Type B pancreatic cell (in vitro differentiated cells): ENCODE results near the gene TOLLIP. TPM values are rescaled to one million over a fixed set of nuclear protein-coding genes. Genes with fewer than 3 reads are reported as not detected.

ENCODE experiments used
- DNase-seq: peaks from one replicate; pipeline ENCODE4 v3.0.0; 2021; ENCODE audit warnings: mixed read lengths; ENCODE audit not compliant: unreplicated experiment; ENCODE audit errors: extremely low spot score
- H3K27ac Mint-ChIP-seq: 2 replicates; pipeline ENCODE4 v1.8.0; 2021; ENCODE audit warnings: mild to moderate bottlenecking, mixed read lengths
- H3K27me3 Mint-ChIP-seq: 2 replicates; pipeline ENCODE4 v1.8.0; 2021; ENCODE audit warnings: mixed read lengths
- H3K36me3 Mint-ChIP-seq: 2 replicates; pipeline ENCODE4 v1.8.0; 2021; ENCODE audit warnings: mixed read lengths
- H3K4me1 Mint-ChIP-seq: one replicate; pipeline ENCODE4 v1.8.0; 2021; ENCODE audit warnings: mixed read lengths; ENCODE audit not compliant: unreplicated experiment
- H3K4me3 Mint-ChIP-seq: 2 replicates; pipeline ENCODE4 v1.8.0; 2021; ENCODE audit warnings: mild to moderate bottlenecking, mixed read lengths
- H3K9me3 Mint-ChIP-seq: 2 replicates; pipeline ENCODE4 v1.8.0; 2021; ENCODE audit warnings: mixed read lengths
- total RNA-seq: library from RNA; stranded (reverse); gene quantifications from 2 replicates; pipeline ENCODE4 v1.2.1, GENCODE V29; 2021; ENCODE audit warnings: low replicate concordance
- TF ChIP-seq, protein P1 (sequence below): fragments of 200-600 bp; sonication (generic); conservative IDR thresholded peaks from 2 replicates; pipeline ENCODE4 v1.5.0; 2021; ENCODE audit warnings: antibody characterized with exemption, mild to moderate bottlenecking

TOLLIP gene
- total RNA-seq, 1 donor from 2014 or later: 49.2 TPM

DNA sequence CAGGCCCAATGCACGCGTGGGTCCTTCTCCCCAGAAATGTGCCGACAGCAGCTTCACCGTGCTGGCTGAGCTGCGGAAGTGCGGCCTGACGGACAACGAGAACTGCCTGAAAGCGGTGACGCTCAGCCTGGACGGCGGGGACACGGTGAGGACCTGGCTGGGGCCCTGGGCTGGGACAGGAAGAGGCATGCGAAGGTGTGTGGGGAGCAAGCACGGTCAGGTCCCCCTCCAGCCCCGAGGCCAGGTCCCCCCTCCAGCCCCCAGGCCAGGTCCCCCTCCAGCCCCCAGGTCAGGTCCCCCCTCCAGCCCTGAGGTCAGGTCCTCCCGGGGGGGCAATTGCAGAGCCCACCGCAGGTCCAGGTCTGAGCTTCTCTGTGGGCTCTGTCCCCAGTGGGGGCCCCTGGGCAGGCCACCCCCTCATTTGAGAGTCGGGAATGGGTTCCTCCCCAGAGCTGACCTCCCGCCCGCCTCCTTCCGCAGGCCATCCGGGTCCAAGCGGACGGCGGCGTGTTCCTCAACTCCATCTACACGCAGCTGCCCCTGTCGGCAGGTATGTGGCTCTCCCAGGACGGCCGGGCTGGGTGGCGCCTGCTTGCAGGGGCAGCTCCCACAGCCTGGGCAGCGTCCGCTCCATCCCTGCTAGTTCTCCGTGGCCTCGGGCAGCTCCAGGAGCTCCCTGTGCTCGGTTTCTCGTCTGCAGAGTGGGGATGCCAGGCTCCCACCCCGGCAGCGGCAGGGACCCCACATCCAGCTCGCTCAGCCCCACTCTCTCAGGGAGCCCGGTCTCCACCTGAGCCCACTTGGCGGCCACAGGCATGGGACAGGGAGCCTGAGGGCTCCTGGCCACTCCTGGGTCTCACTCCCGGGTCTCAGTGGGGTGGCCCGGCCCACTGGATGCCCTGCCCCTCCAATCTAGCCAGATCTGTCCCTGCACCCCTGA lies 78.7 kb downstream of the TOLLIP start:
- no peak for DNase-seq
- Mint-ChIP-seq H3K9me3 (no peaks in the 10 kb centered on the region), H3K4me1 (no peaks in the 10 kb centered on the region), H3K27ac (no peak overlapping the region), H3K4me3 (no peak overlapping the region), H3K27me3 (no peaks in the 10 kb centered on the region), H3K36me3 (no peaks in the 10 kb centered on the region)
- TF ChIP-seq, protein P1, sequence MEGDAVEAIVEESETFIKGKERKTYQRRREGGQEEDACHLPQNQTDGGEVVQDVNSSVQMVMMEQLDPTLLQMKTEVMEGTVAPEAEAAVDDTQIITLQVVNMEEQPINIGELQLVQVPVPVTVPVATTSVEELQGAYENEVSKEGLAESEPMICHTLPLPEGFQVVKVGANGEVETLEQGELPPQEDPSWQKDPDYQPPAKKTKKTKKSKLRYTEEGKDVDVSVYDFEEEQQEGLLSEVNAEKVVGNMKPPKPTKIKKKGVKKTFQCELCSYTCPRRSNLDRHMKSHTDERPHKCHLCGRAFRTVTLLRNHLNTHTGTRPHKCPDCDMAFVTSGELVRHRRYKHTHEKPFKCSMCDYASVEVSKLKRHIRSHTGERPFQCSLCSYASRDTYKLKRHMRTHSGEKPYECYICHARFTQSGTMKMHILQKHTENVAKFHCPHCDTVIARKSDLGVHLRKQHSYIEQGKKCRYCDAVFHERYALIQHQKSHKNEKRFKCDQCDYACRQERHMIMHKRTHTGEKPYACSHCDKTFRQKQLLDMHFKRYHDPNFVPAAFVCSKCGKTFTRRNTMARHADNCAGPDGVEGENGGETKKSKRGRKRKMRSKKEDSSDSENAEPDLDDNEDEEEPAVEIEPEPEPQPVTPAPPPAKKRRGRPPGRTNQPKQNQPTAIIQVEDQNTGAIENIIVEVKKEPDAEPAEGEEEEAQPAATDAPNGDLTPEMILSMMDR: no peak

DNA sequence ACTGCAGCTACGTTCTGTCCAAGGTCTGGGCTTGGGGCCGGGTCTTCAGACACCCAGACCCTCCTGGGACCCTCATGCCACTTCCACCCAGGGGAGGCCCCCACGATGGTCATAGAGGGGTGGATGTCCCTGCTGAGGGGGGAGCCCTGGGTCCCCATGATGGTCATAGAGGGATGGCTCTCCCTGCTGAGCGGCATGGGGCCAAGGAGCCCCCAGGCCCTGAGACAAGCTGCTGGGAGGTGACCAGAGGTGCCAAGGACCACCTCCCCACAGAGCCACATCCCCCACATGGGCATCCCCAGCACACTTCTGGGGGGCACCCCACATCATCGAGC lies 79.3 kb downstream of the TOLLIP start:
- Mint-ChIP-seq H3K9me3 (no peaks in the 10 kb centered on the region), H3K4me1 (no peaks in the 10 kb centered on the region), H3K36me3 (no peaks in the 10 kb centered on the region), H3K27ac (no peak overlapping the region), H3K27me3 (no peaks in the 10 kb centered on the region), H3K4me3 (no peak overlapping the region)
- TF ChIP-seq, protein P1: no peak
- DNase-seq: no peak

DNA sequence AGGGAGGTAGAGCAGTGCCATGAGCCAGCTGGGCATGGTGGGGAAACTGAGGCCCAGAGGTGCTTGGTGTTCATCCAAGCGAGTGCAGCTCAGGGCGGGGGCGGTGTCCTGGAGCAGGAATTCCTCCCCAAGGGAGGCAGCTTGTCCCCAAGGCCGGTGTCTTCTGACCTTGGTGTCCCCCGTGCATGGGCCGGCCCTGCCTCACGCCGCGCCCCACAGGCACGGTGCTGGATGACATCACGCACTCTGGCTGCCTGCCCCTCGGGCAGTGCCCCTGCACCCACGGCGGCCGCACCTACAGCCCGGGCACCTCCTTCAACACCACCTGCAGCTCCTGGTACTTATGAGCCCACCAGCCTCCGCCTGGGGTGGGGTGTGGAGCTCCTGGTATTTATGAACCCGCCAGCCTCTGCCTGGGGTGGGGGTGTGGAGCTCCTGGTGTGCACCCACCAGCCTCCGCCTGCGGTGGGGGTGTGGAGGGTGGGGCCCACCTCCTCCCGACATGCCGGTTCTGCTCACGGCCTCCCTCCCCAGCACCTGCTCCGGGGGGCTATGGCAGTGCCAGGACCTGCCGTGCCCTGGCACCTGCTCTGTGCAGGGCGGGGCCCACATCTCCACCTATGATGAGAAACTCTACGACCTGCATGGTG lies 79.8 kb downstream of the TOLLIP start:
- no peak for DNase-seq
- TF ChIP-seq, protein P1: no peak
- no peak overlapping the region for H3K27ac Mint-ChIP-seq
- no peaks in the 10 kb centered on the region for H3K27me3 Mint-ChIP-seq
- no peak overlapping the region for H3K4me3 Mint-ChIP-seq
- no peaks in the 10 kb centered on the region for H3K9me3 Mint-ChIP-seq
- no peaks in the 10 kb centered on the region for H3K36me3 Mint-ChIP-seq
- H3K4me1 Mint-ChIP-seq: no peaks in the 10 kb centered on the region

DNA sequence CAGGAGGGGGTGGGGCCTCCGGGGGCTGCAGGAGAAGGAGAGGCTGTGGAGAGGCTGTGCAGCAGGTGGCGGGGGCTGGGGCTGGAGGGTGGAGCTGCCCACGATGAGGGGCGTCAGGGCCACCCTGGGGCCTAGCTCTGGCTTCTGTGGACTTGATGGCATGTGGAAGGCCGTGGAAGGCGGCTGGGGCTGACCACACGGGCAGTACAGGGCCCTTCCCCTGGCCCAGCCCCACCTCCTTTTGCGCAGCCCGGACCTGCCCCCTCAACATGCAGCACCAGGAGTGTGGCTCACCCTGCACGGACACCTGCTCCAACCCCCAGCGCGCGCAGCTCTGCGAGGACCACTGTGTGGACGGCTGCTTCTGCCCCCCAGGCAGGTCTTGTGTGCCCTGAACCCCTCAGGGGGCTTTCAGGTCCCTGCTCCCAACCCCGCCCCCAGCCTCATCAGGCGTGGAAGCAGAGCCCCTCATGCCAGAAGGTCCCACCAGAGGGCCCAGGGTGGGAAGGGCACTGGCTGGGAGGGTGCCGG lies 80.4 kb downstream of the TOLLIP start:
- no peaks in the 10 kb centered on the region for H3K36me3 Mint-ChIP-seq
- no peak overlapping the region for H3K4me3 Mint-ChIP-seq
- peak; percentile 66 for DNase-seq
- no peaks in the 10 kb centered on the region for H3K27me3 Mint-ChIP-seq
- TF ChIP-seq, protein P1: no peak
- no peaks in the 10 kb centered on the region for H3K9me3 Mint-ChIP-seq
- no peaks in the 10 kb centered on the region for H3K4me1 Mint-ChIP-seq
- H3K27ac Mint-ChIP-seq: no peak overlapping the region

DNA sequence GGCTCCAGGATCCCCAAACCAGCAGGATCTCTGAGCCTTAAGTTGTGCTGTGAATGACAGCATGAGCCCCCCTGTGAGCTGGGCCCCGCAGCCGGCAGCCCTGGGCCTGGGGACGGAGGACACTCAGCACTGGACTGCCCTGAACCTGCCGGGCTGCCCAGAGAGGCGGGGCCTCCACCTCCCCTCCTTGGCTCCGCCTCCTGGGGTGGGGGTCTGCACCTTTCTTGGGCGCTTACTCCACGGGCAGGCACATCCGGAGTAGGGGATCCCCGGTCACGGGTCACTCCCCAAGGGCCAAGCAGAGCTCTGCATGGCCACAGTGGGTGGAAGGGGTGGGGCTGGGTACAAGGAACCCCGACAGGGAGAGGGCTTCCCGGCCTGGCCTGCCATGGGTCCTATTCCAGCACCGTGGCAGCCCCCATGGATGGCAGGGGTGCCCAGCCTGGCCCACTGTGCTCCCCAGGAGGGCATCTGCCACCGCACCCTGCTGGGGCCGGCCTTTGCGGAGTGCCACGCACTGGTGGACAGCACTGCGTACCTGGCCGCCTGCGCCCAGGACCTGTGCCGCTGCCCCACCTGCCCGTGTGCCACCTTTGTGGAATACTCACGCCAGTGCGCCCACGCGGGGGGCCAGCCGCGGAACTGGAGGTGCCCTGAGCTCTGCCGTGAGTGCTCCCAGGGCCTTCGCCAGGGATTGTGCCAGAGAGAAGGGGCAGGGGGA lies 81.2 kb downstream of the TOLLIP start:
- no peaks in the 10 kb centered on the region for H3K4me1 Mint-ChIP-seq
- H3K27ac Mint-ChIP-seq: no peak overlapping the region
- TF ChIP-seq, protein P1: no peak
- H3K36me3 Mint-ChIP-seq: no peaks in the 10 kb centered on the region
- H3K4me3 Mint-ChIP-seq: no peak overlapping the region
- H3K27me3 Mint-ChIP-seq: no peaks in the 10 kb centered on the region
- DNase-seq: peak; percentile 67
- no peaks in the 10 kb centered on the region for H3K9me3 Mint-ChIP-seq
